ENCODE results near the gene IRF8. TPM values are rescaled to one million over a fixed set of nuclear protein-coding genes. Genes with fewer than 3 reads are reported as not detected.
"Not testable (repeated sequence)": the region's sequence is repeated elsewhere in the genome, so short reads cannot be mapped to it uniquely, and the experiment has no call there.

IRF8 gene
- total and polyA plus RNA-seq, 3 experiments from 2014 or later = 2.1 to 22.0 (median 19.2) TPM

- H3K36me3 ChIP-seq (ENCODE audit: insufficient read depth, low read length) = no peaks in the 10 kb centered on the region
- no peak overlapping the region for H3K27ac ChIP-seq (ENCODE audit: low read depth, low read length)
- no peak overlapping the region for H3K4me3 ChIP-seq (ENCODE audit: low read length)
- H3K27me3 ChIP-seq (ENCODE audit: insufficient read depth, low read length, poor library complexity, severe bottlenecking) = peaks cover 3% of the 10 kb centered on the region
- H3K4me3 Mint-ChIP-seq = peak overlapping the region; percentile 2 to 87 (median 75)
- H3K27ac Mint-ChIP-seq = peak overlapping the region in 4 of 8 donors; percentile 5 to 52 (median 22)
- no peak for DNase-seq
- CTCF ChIA-PET = interaction anchor here (1.3 kb wide), 1 partner anchor 80 kb away, joined by 4 read pairs; no protein-coding TSS in a partner anchor
- peaks cover 37% of the 10 kb centered on the region for H3K4me1 ChIP-seq (ENCODE audit: insufficient read depth, low read length)
- POLR2A ChIA-PET = no interaction called here
- no peaks in the 10 kb centered on the region for H3K9me3 Mint-ChIP-seq
- H3K4me1 Mint-ChIP-seq = peaks cover 41 to 58% (median 44%) of the 10 kb centered on the region in 3 donors
- H3K9me3 ChIP-seq (ENCODE audit: low read length) = no peaks in the 10 kb centered on the region
- H3K36me3 Mint-ChIP-seq = no peaks in the 10 kb centered on the region
- peaks cover 13 to 35% of the 10 kb centered on the region in 2 donors for H3K27me3 Mint-ChIP-seq
Measured at GRCh38 chr16:85901773-85902365, 2.9 kb downstream of the IRF8 start.

- peak; percentile 40 to 70 (median 49) for DNase-seq
- Histone ChIP-seq H3K27ac (ENCODE audit: low read depth, low read length) (no peak overlapping the region), H3K9me3 (ENCODE audit: low read length) (no peaks in the 10 kb centered on the region), H3K4me1 (ENCODE audit: insufficient read depth, low read length) (peaks cover 37% of the 10 kb centered on the region), H3K4me3 (ENCODE audit: low read length) (peak overlapping the region; percentile 59), H3K27me3 (ENCODE audit: insufficient read depth, low read length, poor library complexity, severe bottlenecking) (peaks cover 3% of the 10 kb centered on the region), H3K36me3 (ENCODE audit: insufficient read depth, low read length) (no peaks in the 10 kb centered on the region)
- ChIA-PET CTCF (interaction anchor here (1.3 kb wide), 1 partner anchor 81 kb away, joined by 4 read pairs; no protein-coding TSS in a partner anchor), POLR2A (no interaction called here)
- peak overlapping the region in 7 of 8 donors; percentile 9 to 91 (median 86) for H3K27ac Mint-ChIP-seq
- H3K36me3 Mint-ChIP-seq = no peaks in the 10 kb centered on the region
- H3K4me3 Mint-ChIP-seq = peak overlapping the region; percentile 7 to 87 (median 76)
- H3K9me3 Mint-ChIP-seq = no peaks in the 10 kb centered on the region
- peaks cover 13 to 32% of the 10 kb centered on the region in 2 donors for H3K27me3 Mint-ChIP-seq
- H3K4me1 Mint-ChIP-seq = peaks cover 41 to 55% (median 44%) of the 10 kb centered on the region in 3 donors
Measured at GRCh38 chr16:85902366-85903155, 3.6 kb downstream of the IRF8 start.

- no peak overlapping the region for H3K27ac ChIP-seq (ENCODE audit: low read depth, low read length)
- peak overlapping the region in 4 of 8 donors; percentile 17 to 72 (median 48) for H3K27ac Mint-ChIP-seq
- H3K4me3 Mint-ChIP-seq = peak overlapping the region in 6 of 7 donors; percentile 25 to 87 (median 76)
- peaks cover 39 to 55% (median 45%) of the 10 kb centered on the region in 3 donors for H3K4me1 Mint-ChIP-seq
- peaks cover 13 to 27% of the 10 kb centered on the region in 2 donors for H3K27me3 Mint-ChIP-seq
- peaks cover 32% of the 10 kb centered on the region for H3K4me1 ChIP-seq (ENCODE audit: insufficient read depth, low read length)
- H3K9me3 Mint-ChIP-seq = no peaks in the 10 kb centered on the region
- no peaks in the 10 kb centered on the region for H3K9me3 ChIP-seq (ENCODE audit: low read length)
- peak in 1 of 5 donors; percentile 7 for DNase-seq
- no peaks in the 10 kb centered on the region for H3K36me3 ChIP-seq (ENCODE audit: insufficient read depth, low read length)
- H3K4me3 ChIP-seq (ENCODE audit: low read length) = peak overlapping the region; percentile 59
- ChIA-PET CTCF (no interaction called here), POLR2A (no interaction called here)
- peaks cover 0 to 1% (median 0%) of the 10 kb centered on the region in 3 donors for H3K36me3 Mint-ChIP-seq
- peaks cover 3% of the 10 kb centered on the region for H3K27me3 ChIP-seq (ENCODE audit: insufficient read depth, low read length, poor library complexity, severe bottlenecking)
Measured at GRCh38 chr16:85903559-85903958, 4.6 kb downstream of the IRF8 start.

- no peaks in the 10 kb centered on the region for H3K27me3 ChIP-seq (ENCODE audit: insufficient read depth, low read length, poor library complexity, severe bottlenecking)
- Mint-ChIP-seq H3K27ac (no peak overlapping the region), H3K4me3 (no peak overlapping the region), H3K36me3 (peaks cover 0 to 1% (median 0%) of the 10 kb centered on the region in 3 donors), H3K4me1 (peaks cover 34 to 46% (median 36%) of the 10 kb centered on the region in 3 donors), H3K27me3 (peaks cover 3 to 17% of the 10 kb centered on the region in 2 donors), H3K9me3 (no peaks in the 10 kb centered on the region)
- no peak overlapping the region for H3K4me3 ChIP-seq (ENCODE audit: low read length)
- no peaks in the 10 kb centered on the region for H3K9me3 ChIP-seq (ENCODE audit: low read length)
- H3K27ac ChIP-seq (ENCODE audit: low read depth, low read length) = no peak overlapping the region
- POLR2A ChIA-PET = no interaction called here
- H3K4me1 ChIP-seq (ENCODE audit: insufficient read depth, low read length) = peaks cover 24% of the 10 kb centered on the region
- CTCF ChIA-PET = interaction anchor here (2.3 kb wide), 1 partner anchor 84 kb away, joined by 9 read pairs; no protein-coding TSS in a partner anchor
- DNase-seq = no peak
- H3K36me3 ChIP-seq (ENCODE audit: insufficient read depth, low read length) = no peaks in the 10 kb centered on the region
Measured at GRCh38 chr16:85905110-85906095, 6.4 kb downstream of the IRF8 start.

- Histone ChIP-seq H3K36me3 (ENCODE audit: insufficient read depth, low read length) (no peaks in the 10 kb centered on the region), H3K27ac (ENCODE audit: low read depth, low read length) (no peak overlapping the region), H3K9me3 (ENCODE audit: low read length) (no peaks in the 10 kb centered on the region), H3K27me3 (ENCODE audit: insufficient read depth, low read length, poor library complexity, severe bottlenecking) (no peaks in the 10 kb centered on the region), H3K4me1 (ENCODE audit: insufficient read depth, low read length) (peaks cover 24% of the 10 kb centered on the region), H3K4me3 (ENCODE audit: low read length) (no peak overlapping the region)
- Mint-ChIP-seq H3K4me3 (no peak overlapping the region), H3K4me1 (peaks cover 31 to 38% (median 34%) of the 10 kb centered on the region in 3 donors), H3K9me3 (no peaks in the 10 kb centered on the region), H3K36me3 (peaks cover 0 to 3% (median 0%) of the 10 kb centered on the region in 3 donors), H3K27me3 (peaks cover 0 to 7% of the 10 kb centered on the region in 2 donors), H3K27ac (peak overlapping the region in 1 of 8 donors; percentile 85)
- ChIA-PET CTCF (interaction anchor here (2.3 kb wide), 1 partner anchor 85 kb away, joined by 9 read pairs; no protein-coding TSS in a partner anchor), POLR2A (no interaction called here)
- no peak for DNase-seq
Measured at GRCh38 chr16:85906349-85906748, 7.4 kb downstream of the IRF8 start.

- H3K9me3 ChIP-seq (ENCODE audit: low read length); H3K27ac ChIP-seq (ENCODE audit: low read depth, low read length); H3K4me3 ChIP-seq (ENCODE audit: low read length); H3K36me3 ChIP-seq (ENCODE audit: insufficient read depth, low read length); H3K36me3 Mint-ChIP-seq; H3K4me3 Mint-ChIP-seq; H3K27me3 Mint-ChIP-seq; H3K9me3 Mint-ChIP-seq; H3K27ac Mint-ChIP-seq; POLR2A ChIA-PET; DNase-seq; H3K27me3 ChIP-seq (ENCODE audit: insufficient read depth, low read length, poor library complexity, severe bottlenecking): not testable (repeated sequence)
- peaks cover 27 to 30% (median 27%) of the 10 kb centered on the region in 3 donors for H3K4me1 Mint-ChIP-seq
- peaks cover 18% of the 10 kb centered on the region for H3K4me1 ChIP-seq (ENCODE audit: insufficient read depth, low read length)
- CTCF ChIA-PET = interaction anchor here (2.3 kb wide), 1 partner anchor 86 kb away, joined by 9 read pairs; no protein-coding TSS in a partner anchor
Measured at GRCh38 chr16:85907231-85907630, 8.3 kb downstream of the IRF8 start.

- DNase-seq = no peak
- Histone ChIP-seq H3K4me3 (ENCODE audit: low read length) (no peak overlapping the region), H3K27ac (ENCODE audit: low read depth, low read length) (no peak overlapping the region), H3K27me3 (ENCODE audit: insufficient read depth, low read length, poor library complexity, severe bottlenecking) (no peaks in the 10 kb centered on the region), H3K36me3 (ENCODE audit: insufficient read depth, low read length) (no peaks in the 10 kb centered on the region), H3K9me3 (ENCODE audit: low read length) (no peaks in the 10 kb centered on the region), H3K4me1 (ENCODE audit: insufficient read depth, low read length) (peaks cover 6% of the 10 kb centered on the region)
- Mint-ChIP-seq H3K36me3 (peaks cover 0 to 3% (median 0%) of the 10 kb centered on the region in 3 donors), H3K27ac (peak overlapping the region in 3 of 8 donors; percentile 23 to 49 (median 38)), H3K4me1 (peaks cover 15 to 18% (median 16%) of the 10 kb centered on the region in 3 donors), H3K27me3 (no peaks in the 10 kb centered on the region), H3K4me3 (peak overlapping the region in 1 of 7 donors; percentile 25), H3K9me3 (no peaks in the 10 kb centered on the region)
- ChIA-PET POLR2A (no interaction called here), CTCF (no interaction called here)
Measured at GRCh38 chr16:85908444-85908843, 9.5 kb downstream of the IRF8 start.
